ENCODE data around the gene NBPF11.
"Not testable (repeated sequence)": the region's sequence is repeated elsewhere in the genome, so short reads cannot be mapped to it uniquely, and the experiment has no call there.

NBPF11 gene

DNA sequence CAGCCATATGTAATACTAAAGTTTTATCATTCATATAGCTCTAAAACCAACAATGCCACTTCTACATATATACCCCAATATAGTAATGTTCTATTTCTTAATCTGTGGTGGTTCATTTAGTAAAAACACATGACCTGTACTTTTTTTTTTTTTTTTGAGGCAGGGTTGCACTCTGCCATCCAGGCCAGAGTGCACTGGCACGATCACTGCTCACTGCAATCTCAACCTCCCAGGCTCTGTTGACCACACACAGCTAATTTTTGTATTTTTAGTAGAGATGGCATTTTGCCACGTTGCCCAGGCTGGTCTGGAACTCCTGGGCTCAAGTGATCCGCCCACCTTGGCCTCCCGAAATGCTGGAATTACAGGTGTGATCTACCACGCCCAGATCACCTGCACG, 2.1 kb downstream of the NBPF11 start:
- not testable (repeated sequence) for DNase-seq

DNA sequence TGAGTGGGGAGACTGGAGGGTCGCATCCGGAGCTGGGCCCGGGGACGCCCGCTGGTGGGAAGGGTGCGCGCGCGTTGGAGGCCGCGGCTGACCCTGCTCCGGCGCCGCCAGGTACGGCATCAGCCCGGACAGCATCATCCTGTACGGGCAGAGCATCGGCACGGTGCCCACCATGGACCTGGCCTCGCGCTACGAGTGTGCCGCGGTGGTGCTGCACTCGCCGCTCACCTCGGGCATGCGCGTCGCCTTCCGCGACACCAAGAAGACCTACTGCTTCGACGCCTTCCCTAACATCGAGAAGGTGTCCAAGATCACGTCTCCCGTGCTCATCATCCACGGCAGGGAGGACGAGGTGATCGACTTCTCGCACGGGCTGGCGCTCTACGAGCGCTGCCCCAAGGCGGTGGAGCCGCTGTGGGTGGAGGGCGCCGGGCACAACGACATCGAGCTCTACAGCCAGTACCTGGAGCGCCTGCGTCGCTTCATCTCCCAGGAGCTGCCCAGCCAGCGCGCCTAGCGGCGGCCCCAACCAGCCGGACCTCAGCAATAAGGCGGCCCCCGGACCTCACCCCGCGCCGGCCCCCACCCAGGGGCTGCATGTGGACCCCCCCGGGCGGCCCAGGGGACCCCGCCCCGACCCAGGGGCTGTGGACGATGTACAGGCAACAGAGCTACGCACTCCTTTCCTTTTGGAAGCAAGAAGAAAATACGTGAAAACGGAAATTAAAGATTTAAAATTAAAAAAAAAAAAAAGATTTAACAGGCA, 2.8 kb downstream of the NBPF11 start:
- not testable (repeated sequence) for DNase-seq

- DNase-seq = not testable (repeated sequence)
Measured at GRCh38 chr1:148147052-148147838, 4.8 kb downstream of the NBPF11 start.

DNA sequence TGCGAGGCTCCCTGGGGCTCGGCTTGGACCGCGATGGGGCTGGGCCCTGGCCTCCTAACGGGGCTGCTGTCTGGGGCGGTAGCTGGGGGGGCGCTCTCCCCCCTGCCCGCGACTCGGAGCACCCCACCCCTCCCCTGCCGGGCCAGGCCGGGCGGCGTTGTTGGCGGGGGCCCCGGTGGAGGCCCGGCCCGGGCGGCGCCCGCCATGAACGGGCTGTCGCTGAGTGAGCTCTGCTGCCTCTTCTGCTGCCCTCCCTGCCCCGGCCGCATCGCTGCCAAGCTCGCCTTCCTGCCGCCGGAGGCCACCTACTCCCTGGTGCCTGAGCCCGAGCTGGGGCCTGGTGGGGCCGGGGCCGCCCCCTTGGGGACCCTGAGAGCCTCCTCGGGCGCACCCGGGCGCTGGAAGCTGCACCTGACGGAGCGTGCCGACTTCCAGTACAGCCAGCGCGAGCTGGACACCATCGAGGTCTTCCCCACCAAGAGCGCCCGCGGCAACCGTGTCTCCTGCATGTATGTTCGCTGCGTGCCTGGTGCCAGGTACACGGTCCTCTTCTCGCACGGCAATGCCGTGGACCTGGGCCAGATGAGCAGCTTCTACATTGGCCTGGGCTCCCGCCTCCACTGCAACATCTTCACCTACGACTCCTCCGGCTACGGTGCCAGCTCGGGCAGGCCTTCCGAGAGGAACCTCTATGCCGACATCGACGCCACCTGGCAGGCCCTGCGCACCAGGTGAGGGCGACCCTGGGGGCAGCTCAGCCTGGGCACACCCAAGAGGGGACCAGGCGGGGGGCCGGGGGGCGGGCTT, 5.7 kb downstream of the NBPF11 start:
- not testable (repeated sequence) for DNase-seq

- not testable (repeated sequence) for DNase-seq
Measured at GRCh38 chr1:148143223-148143622, 8.9 kb downstream of the NBPF11 start.

DNA sequence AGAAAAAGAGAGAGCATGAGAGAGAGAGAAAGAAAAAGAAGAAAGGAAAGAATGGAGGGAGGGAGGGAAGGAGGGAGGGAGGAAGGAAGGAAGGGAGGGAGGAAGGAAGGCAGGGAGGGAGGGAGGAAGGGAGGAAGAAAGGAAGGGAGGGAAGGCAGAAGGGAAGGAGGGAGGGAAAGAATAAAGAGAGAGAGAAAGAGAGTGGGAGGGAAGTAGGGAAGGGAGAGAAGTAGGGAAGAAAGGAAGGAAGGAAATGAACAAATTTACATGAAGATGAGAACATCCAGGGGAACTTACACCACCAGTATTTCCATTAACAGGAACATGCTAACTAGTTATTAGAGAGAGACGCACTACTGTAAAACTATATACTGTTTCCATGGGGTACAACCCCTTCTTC, 10.1 kb downstream of the NBPF11 start:
- not testable (repeated sequence) for DNase-seq

GRCh38 chr1:148138606-148139005, 13.5 kb downstream of the NBPF11 start:
- not testable (repeated sequence) for DNase-seq

DNA sequence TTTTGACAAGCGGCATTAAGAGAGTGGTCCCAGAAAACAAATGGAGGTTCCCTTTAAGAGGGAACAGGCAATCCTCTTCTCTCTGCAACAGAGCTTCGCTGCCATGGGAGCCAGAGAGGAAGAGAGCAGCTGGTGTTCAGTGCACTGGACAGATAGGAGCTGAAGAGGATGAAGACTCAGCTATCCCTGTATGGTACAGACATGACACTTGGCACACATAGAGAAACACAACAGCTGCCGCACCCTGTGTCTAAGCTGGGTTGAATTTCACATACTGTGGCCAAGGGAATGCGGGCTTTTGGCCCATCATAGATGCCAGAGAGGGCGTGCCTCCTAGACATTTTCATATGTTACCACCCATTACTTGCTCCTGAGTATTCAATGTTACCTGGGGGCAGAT, 29.7 kb downstream of the NBPF11 start:
- not testable (repeated sequence) for DNase-seq

DNA sequence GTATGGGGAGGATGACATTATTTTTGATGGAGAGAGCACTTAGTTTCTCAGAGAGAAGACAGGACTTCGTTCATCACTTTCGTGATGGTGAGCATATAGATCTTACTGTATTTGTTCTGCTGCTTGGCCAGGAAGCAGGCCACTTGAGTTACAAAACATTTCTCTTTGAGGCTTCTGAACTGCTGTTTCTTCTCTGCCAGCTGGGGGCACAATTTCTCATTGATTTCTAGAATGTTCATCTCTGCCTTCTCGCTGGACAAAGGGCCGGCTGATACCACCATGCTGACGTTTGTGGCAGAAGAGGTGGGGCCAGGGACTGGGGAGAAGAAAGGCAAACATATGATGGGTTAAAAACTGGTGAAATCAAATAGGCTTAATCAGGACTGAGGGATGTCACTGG, 31.7 kb downstream of the NBPF11 start:
- not testable (repeated sequence) for DNase-seq

- DNase-seq = not testable (repeated sequence)
Measured at GRCh38 chr1:148095732-148096131, 56.3 kb downstream of the NBPF11 start.

DNA sequence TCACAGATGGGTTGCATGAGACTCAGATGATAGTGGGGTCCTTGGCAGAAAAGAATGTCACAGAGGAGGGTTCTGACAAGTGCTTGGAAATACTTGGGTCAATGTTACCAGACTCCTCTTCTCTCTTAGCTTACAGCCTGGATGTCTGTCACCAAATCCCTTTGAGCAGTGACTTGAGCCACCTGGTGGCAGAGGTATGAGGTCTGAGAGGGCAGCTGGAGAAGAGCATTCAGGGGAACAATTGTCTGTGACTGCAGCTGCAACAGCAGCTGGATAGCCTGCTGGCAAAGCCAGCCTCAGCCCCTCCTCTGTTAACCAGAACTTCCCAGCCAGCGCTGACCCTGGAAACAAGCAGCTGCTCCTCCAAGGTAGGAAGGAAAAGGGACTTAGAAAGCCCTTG, 65.9 kb downstream of the NBPF11 start:
- peak in 1 of 2 experiments; percentile 4 for DNase-seq

DNA sequence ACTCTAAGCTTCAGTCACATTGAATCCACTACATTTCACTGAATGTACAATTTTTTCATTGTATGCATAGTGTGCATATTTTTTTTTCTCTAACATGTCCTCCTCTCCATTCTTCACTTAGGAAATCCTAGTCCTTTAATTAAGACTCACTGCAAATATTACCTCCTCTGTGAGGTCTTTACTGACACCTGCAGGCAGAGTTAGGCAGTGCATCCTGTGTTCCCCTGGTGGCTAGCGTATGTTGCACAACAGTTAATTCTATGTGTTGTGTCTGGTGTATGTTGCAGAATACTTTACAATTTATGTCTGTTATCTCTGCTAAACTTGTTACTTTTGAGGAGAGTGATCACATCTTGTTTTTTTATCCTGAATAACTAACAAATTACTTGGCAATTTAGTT, 70.9 kb downstream of the NBPF11 start:
- not testable (repeated sequence) for DNase-seq

DNA sequence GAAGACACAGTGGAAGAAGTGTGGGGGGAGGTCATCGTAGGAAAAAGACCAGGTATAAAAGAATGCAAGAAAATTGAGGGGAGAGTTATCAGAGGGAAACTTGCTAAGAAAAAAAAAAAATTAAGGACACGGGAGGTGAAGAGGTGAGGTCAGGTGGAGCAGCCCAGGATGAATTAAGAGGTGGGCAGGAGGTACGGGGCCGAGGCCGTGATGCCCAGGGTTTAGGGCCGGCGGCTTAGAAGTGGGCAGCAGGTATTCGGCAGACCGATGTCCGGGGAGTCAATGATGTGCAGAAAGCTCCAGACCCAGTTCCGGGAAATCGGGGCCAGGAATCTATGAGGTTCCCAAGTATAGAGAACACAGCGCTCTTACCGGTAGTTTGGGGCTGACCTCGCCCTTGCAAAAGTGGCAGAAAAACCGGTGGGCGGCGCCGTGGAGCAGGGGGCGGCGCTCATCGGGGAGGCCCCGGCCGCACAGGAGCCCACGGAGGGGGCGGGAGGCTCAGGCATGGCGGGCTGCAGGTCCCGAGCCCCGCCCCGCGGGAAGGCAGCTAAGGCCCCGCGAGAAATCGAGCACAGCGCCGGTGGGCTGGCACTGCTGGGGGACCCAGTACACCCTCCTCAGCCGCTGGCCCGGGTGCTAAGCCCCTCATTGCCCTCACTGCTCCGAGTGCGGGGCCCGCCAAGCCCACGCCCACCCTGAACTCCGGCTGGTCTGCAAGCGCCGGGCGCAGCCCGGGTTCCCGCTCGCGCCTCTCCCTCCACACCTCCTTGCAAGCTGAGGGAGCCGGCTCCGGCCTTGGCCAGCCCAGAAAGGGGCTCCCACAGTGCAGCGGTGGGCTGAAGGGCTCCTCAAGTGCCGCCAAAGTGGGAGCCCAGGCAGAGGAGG, 73.2 kb downstream of the NBPF11 start:
- DNase-seq = not testable (repeated sequence)

DNA sequence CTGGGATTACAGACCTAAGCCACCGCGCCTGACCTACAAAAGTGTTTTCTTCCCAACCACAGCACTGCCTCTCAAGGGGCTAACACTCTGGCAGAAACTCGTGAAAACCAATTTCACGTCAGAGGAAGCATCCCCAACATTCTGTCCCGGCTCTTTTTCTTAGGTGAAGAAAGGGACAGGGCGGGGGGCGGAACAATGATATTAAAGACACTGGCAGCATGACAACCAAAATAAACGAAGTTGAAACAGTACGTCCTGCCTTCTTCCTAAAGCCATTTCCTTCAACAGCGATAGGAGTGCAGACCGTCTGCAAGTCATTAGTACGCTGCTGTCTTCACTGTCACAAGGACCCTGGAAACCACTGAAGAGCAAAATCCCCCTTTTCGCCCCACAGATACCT, 74.0 kb downstream of the NBPF11 start:
- DNase-seq = not testable (repeated sequence)

DNA sequence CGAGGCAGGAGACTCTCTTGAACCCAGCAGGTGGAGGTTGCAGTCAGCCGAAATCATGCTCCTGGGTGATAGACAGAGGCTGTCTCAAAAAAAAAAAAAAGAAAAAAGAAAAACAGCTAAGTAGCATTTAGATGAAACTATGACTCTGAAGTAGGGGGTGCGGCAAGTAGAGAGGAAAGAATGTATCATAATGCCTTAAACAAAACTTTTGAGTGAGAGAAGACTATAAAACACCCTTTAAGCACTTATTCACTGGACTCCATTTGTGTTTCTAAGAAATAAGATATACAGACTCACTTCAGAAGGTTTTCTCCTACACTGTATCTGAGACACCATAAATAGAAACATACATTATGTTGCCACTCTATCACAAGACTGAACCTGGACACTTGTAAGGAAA, 74.6 kb downstream of the NBPF11 start:
- not testable (repeated sequence) for DNase-seq

- DNase-seq = not testable (repeated sequence)
Measured at GRCh38 chr1:148073392-148073791, 78.7 kb downstream of the NBPF11 start.

DNA sequence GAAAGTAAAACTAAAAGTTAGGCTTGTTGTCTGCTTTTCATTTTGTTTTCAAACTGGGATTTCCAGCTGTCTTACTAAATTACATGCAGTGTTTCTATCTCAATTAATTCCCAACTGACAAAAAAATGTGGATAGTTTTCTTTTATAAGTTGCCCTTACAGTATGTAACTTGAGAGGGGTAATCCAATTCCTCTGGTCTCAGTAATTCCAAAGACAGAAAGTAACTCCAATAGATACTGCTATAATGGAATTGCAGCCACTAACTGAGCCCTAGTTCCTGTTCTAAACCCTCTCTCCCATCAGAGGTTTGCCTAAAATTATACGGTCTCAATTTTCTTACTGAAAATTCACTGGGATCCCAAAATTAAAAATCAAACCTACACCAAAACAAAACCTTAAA, 83.5 kb downstream of the NBPF11 start:
- DNase-seq = not testable (repeated sequence)

GRCh38 chr1:148068201-148068600, 83.9 kb downstream of the NBPF11 start:
- DNase-seq = not testable (repeated sequence)

DNA sequence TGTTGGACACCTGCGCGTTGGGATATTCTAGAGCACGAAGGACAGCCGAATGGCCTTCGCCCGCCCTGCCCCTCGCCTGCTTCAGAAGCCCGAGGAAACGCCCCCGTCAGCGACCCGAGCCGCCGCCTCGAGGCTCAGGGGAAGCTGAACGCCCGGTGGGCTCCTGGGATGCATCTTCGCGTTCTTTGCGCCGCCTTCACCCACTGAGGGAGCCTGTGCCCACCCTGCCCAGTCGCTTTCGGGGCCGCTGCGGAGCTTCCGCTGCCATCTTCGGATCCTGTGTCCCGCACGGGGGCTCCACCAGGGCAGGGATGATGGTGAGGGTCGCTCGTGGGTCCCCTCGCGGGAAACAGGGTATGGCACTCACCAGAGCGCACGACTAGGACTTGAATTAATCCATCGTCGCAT, 91.8 kb downstream of the NBPF11 start:
- not testable (repeated sequence) for DNase-seq

DNA sequence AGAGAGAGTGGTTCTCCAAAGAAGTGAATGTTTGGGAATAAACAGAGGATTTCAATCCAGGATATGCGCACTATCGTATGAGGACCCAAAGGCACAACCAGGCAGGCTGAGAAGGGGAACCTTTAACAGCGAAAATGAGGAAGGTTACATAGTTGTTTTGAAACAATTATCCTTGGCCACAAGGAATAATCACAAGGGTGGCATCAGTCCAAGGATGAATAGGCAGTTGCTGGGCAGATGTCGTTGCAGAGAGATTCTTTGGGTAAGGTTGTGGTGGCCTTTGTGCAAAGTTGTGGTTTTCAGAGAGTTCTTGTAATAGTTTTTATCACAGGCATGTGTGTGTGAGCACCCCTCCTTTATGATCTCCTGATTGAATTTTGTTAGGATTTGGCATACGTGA, 94.7 kb downstream of the NBPF11 start:
- not testable (repeated sequence) for DNase-seq

Data from NCI-H2081 (cell line).